ENCODE data around the gene ZNF286A.
"Not testable (repeated sequence)": the region's sequence is repeated elsewhere in the genome, so short reads cannot be mapped to it uniquely, and the experiment has no call there.

The ZNF286A gene

GRCh38 chr17:15699413-15699924, at the start of gene ZNF286A:
ZNF286A (plus strand) TSS chr17:15699752; CDS start chr17:15700330, 578 bp downstream.
- H3K4me3 ChIP-seq = peak within 1 kb of the TSS; percentile 55 to 73 (median 64)
- peaks cover 0 to 28% (median 19%) of the 10 kb centered on the region in 11 experiments; a peak in 20 of 22 replicates for H3K36me3 ChIP-seq
- peaks cover 4 to 34% (median 27%) of the 10 kb centered on the region in 11 experiments; a peak in 21 of 22 replicates for H3K9me3 ChIP-seq (replicated peaks in 1 of 11)
- not testable (repeated sequence) for H3K4me1 ChIP-seq, H3K27me3 ChIP-seq, H4K20me1 ChIP-seq
- peak within 1 kb of the TSS; percentile 75 to 86 (median 79) for H3K9ac ChIP-seq
- H3K27ac ChIP-seq = peak within 1 kb of the TSS in 10 of 11 experiments; percentile 56 to 82 (median 79); a peak in 19 of 22 replicates
- H3K4me2 ChIP-seq = peak within 1 kb of the TSS; percentile 39 to 59 (median 48)

- H3K4me2 ChIP-seq = peak overlapping the region; percentile 76 to 99 (median 92)
- H3K27me3 ChIP-seq = no peaks in the 10 kb centered on the region
- no peaks in the 10 kb centered on the region for H3K36me3 ChIP-seq
- H3K9me3 ChIP-seq (replicated peaks in 1 of 11) = no peaks in the 10 kb centered on the region
- peak overlapping the region in 2 of 11 experiments; percentile 3 to 16; a peak in 1 of 22 replicates for H3K9ac ChIP-seq
- TF ChIP-seq Cebpa-rat (IDR thresholded peaks at IDR 0.05) = no peak
- H3K27ac ChIP-seq = 0 out of 22 replicates have a peak overlapping the region, but pooled peaks of 1 of the 11 experiments have one; percentile 72
- H3K4me3 ChIP-seq = peak overlapping the region in 1 of 10 experiments; percentile 45; a peak in 1 of 20 replicates
- peaks cover 28 to 36% (median 31%) of the 10 kb centered on the region in 10 experiments for H3K4me1 ChIP-seq
- no peaks in the 10 kb centered on the region for H4K20me1 ChIP-seq
These were observed 49.6 kb upstream of the ZNF286A start for GRCh38 chr17:15649861-15650421.

- Histone ChIP-seq H3K27me3 (no peaks in the 10 kb centered on the region), H3K36me3 (no peaks in the 10 kb centered on the region), H3K9ac (peak overlapping the region; percentile 52 to 78 (median 72)), H3K4me1 (peaks cover 30 to 36% (median 31%) of the 10 kb centered on the region in 10 experiments), H3K4me2 (peak overlapping the region; percentile 76 to 99 (median 92)), H3K27ac (peak overlapping the region in 9 of 11 experiments; percentile 59 to 80 (median 71); a peak in 19 of 22 replicates), H4K20me1 (no peaks in the 10 kb centered on the region), H3K9me3 (replicated peaks in 1 of 11) (no peaks in the 10 kb centered on the region), H3K4me3 (peak overlapping the region; percentile 36 to 67 (median 51))
- TF ChIP-seq Cebpa-rat (IDR thresholded peaks at IDR 0.05) = no peak
These were observed 48.6 kb upstream of the ZNF286A start for GRCh38 chr17:15650741-15651582.

- Histone ChIP-seq H3K27ac (peak overlapping the region in 10 of 11 experiments; percentile 24 to 80 (median 68); a peak in 20 of 22 replicates), H3K36me3 (no peaks in the 10 kb centered on the region), H3K27me3 (no peaks in the 10 kb centered on the region), H4K20me1 (no peaks in the 10 kb centered on the region), H3K9me3 (replicated peaks in 1 of 11) (no peaks in the 10 kb centered on the region), H3K4me1 (peaks cover 30 to 36% (median 31%) of the 10 kb centered on the region in 10 experiments), H3K4me3 (peak overlapping the region; percentile 36 to 67 (median 51)), H3K4me2 (peak overlapping the region; percentile 76 to 99 (median 92)), H3K9ac (peak overlapping the region; percentile 52 to 78 (median 72))
- TF ChIP-seq Cebpa-rat (IDR thresholded peaks at IDR 0.05) = no peak
These were observed 47.9 kb upstream of the ZNF286A start for GRCh38 chr17:15651583-15652110.

GRCh38 chr17:15652960-15653359, 46.6 kb upstream of the ZNF286A start:
- Histone ChIP-seq H3K27ac (0 out of 22 replicates have a peak overlapping the region, but pooled peaks of 2 of the 11 experiments have one; percentile 71 to 78), H3K27me3 (no peaks in the 10 kb centered on the region), H3K4me2 (no peak overlapping the region), H3K9me3 (replicated peaks in 1 of 11) (no peaks in the 10 kb centered on the region), H4K20me1 (no peaks in the 10 kb centered on the region), H3K4me3 (no peak overlapping the region), H3K4me1 (peaks cover 30 to 36% (median 31%) of the 10 kb centered on the region in 10 experiments), H3K36me3 (0 out of 22 replicates have a peak, but pooled peaks cover 0 to 10% (median 0%) of the 10 kb centered on the region in 11 experiments), H3K9ac (no peak overlapping the region)
- no peak for TF ChIP-seq Cebpa-rat (IDR thresholded peaks at IDR 0.05)

GRCh38 chr17:15654401-15654800, 45.2 kb upstream of the ZNF286A start:
- Histone ChIP-seq H3K4me1 (peaks cover 30 to 36% (median 31%) of the 10 kb centered on the region in 10 experiments), H3K36me3 (peaks cover 0 to 23% (median 3%) of the 10 kb centered on the region in 11 experiments; a peak in 3 of 22 replicates)
- H3K4me3 ChIP-seq; H3K27me3 ChIP-seq; H4K20me1 ChIP-seq; H3K9me3 ChIP-seq (replicated peaks in 1 of 11); H3K4me2 ChIP-seq; H3K9ac ChIP-seq; H3K27ac ChIP-seq: not testable (repeated sequence)

- Histone ChIP-seq H3K27ac (no peak overlapping the region), H3K4me3 (no peak overlapping the region), H3K9ac (no peak overlapping the region), H3K36me3 (peaks cover 0 to 23% (median 3%) of the 10 kb centered on the region in 11 experiments; a peak in 3 of 22 replicates), H4K20me1 (no peaks in the 10 kb centered on the region), H3K27me3 (no peaks in the 10 kb centered on the region), H3K9me3 (replicated peaks in 1 of 11) (no peaks in the 10 kb centered on the region), H3K4me2 (peak overlapping the region in 3 of 11 experiments; percentile 5 to 21 (median 5); a peak in 2 of 22 replicates), H3K4me1 (peaks cover 25 to 32% (median 26%) of the 10 kb centered on the region in 10 experiments)
- TF ChIP-seq Cebpa-rat (IDR thresholded peaks at IDR 0.05) = no peak
These were observed 44.5 kb upstream of the ZNF286A start for GRCh38 chr17:15654886-15655561.

GRCh38 chr17:15657868-15658267, 41.7 kb upstream of the ZNF286A start:
- Histone ChIP-seq H3K9me3 (replicated peaks in 1 of 11) (no peaks in the 10 kb centered on the region), H3K36me3 (peaks cover 0 to 23% (median 6%) of the 10 kb centered on the region in 11 experiments; a peak in 5 of 22 replicates), H4K20me1 (no peaks in the 10 kb centered on the region), H3K27me3 (no peaks in the 10 kb centered on the region), H3K27ac (no peak overlapping the region), H3K9ac (no peak overlapping the region), H3K4me1 (peaks cover 0 to 6% (median 0%) of the 10 kb centered on the region in 10 experiments; a peak in 3 of 20 replicates), H3K4me2 (no peak overlapping the region), H3K4me3 (no peak overlapping the region)
- TF ChIP-seq Cebpa-rat (IDR thresholded peaks at IDR 0.05) = no peak

Data from BLaER1 treated with 17β-estradiol and CSF1 and Interleukin-3, amounts not matched to agents 10 nM and 100 nM (cell line).